Mucosa of descending colon (tissue), 3 donors: ENCODE results near the gene LRG1. TPM values are rescaled to one million over a fixed set of nuclear protein-coding genes. Genes with fewer than 3 reads are reported as not detected.
"Not testable (repeated sequence)": the region's sequence is repeated elsewhere in the genome, so short reads cannot be mapped to it uniquely, and the experiment has no call there.

Source experiments
- ATAC-seq: fragments of 200-7000 bp; cut with Tn5 transposase; one replicate; pipeline ENCODE4 v1.9.1; 2020; ENCODE audit warnings: mild to moderate bottlenecking, moderate library complexity
- DNase-seq, 3 donors: peaks; one replicate each; pipeline ENCODE4 v3.0.0-alpha.2; 2020
- H3K36me3 ChIP-seq: fragments of 200-600 bp; one replicate; pipeline ENCODE4 v1.8.0; 2021; ENCODE audit warnings: low read depth, mild to moderate bottlenecking
- H3K4me1 ChIP-seq: fragments of 200-600 bp; one replicate; pipeline ENCODE4 v1.8.0; 2021; ENCODE audit warnings: low read depth, mild to moderate bottlenecking
- H3K4me3 ChIP-seq: fragments of 200-600 bp; one replicate; pipeline ENCODE4 v1.8.0; 2021; ENCODE audit warnings: mild to moderate bottlenecking
- H3K9me3 ChIP-seq: fragments of 200-600 bp; one replicate; pipeline ENCODE4 v1.8.0; 2021; ENCODE audit warnings: mild to moderate bottlenecking
- intact Hi-C, 2 donors: fragments of 100-400 bp; cut with DNase I in 1 of 2; cut with micrococcal nuclease in 1 of 2; formaldehyde crosslinking; loops; one replicate each; pipeline versions ENCODE4 v1.11.0 to v1.11.1; 2022; cut with DNase I, micrococcal nuclease
- total RNA-seq, 3 donors: library from RNA; stranded (reverse); fragmentation: NEBNext Ultra II Directional in 2 of 3; extraction: Animal tissue kit (Norgen Biotek cat#: 25700) in 2 of 3; gene quantifications; one replicate each; pipeline versions ENCODE4 v1.2.1 to v1.2.4, GENCODE V29; 2021 to 2023
- TF ChIP-seq, protein P1 (sequence below): fragments of 200-600 bp; IDR thresholded peaks from one replicate; pipeline ENCODE4 v1.8.0; 2022; ENCODE audit warnings: antibody characterized with exemption, mild to moderate bottlenecking
- donor health status: DM: no; HTN: no; CAD: no; lungs with moderate emphysema.
- donor health status: DM: no; HTN: no; CAD: no.
- donor health status: DM: no; HTN: yes; CAD: no.

Gene LRG1
- total RNA-seq, 3 donors from 2014 or later: 7.9 to 25.0 (median 22.8) TPM

DNA sequence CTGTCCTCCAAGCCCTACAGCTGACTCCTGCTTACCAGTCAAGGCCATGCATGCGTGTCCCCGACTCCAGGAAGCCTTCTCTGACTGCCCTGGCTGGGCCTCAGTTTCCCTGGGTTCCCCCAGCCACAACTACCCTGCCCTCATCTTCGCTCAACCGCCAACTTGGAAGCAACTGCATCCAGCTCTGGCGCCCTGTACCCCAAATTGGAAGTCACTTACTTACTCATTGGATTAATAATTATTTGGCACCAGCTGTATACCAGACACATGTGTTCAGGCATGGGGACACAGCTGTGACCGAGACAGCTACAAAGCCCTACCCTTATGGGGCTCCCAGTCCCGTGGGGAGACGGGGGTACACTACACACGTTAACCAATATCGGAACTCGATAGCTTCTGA is 30.6 kb upstream of the LRG1 start:
- Histone ChIP-seq H3K9me3 (no peaks in the 10 kb centered on the region), H3K4me3 (no peak overlapping the region), H3K4me1 (no peaks in the 10 kb centered on the region), H3K36me3 (no peaks in the 10 kb centered on the region)
- no peak for DNase-seq
- no peak for ATAC-seq
- intact Hi-C loops: no loop called here
- TF ChIP-seq, protein P1, sequence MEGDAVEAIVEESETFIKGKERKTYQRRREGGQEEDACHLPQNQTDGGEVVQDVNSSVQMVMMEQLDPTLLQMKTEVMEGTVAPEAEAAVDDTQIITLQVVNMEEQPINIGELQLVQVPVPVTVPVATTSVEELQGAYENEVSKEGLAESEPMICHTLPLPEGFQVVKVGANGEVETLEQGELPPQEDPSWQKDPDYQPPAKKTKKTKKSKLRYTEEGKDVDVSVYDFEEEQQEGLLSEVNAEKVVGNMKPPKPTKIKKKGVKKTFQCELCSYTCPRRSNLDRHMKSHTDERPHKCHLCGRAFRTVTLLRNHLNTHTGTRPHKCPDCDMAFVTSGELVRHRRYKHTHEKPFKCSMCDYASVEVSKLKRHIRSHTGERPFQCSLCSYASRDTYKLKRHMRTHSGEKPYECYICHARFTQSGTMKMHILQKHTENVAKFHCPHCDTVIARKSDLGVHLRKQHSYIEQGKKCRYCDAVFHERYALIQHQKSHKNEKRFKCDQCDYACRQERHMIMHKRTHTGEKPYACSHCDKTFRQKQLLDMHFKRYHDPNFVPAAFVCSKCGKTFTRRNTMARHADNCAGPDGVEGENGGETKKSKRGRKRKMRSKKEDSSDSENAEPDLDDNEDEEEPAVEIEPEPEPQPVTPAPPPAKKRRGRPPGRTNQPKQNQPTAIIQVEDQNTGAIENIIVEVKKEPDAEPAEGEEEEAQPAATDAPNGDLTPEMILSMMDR: no peak

DNA sequence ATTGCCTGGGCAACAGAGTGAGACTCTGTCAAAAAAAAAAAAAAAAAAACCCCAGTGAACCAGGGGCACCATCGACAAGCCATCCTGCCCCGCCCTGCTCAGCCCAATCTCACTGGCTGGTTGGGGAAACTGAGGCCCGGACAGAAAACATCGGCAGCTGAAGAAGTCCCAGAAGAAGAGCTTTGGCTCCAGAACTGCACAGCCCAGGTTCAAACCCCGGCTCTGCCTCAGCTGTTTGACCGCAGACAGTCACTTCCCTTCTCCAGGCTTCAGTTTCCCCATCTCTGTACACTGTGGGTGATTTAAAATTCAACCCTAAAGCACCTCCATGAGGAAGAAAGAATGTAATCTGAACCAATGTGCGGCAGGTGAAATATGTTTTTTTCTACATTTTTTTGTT is 29.1 kb upstream of the LRG1 start:
- intact Hi-C loops: loop anchor here in 1 of 2 donors (5.0 kb wide), 1 partner anchor 68 kb away; the partner anchor contains the start of gene TNFAIP8L1
- no peak for ATAC-seq
- H3K9me3 ChIP-seq: no peaks in the 10 kb centered on the region
- TF ChIP-seq, protein P1: no peak
- no peak for DNase-seq
- H3K4me1 ChIP-seq: no peaks in the 10 kb centered on the region
- no peak overlapping the region for H3K4me3 ChIP-seq
- H3K36me3 ChIP-seq: no peaks in the 10 kb centered on the region

DNA sequence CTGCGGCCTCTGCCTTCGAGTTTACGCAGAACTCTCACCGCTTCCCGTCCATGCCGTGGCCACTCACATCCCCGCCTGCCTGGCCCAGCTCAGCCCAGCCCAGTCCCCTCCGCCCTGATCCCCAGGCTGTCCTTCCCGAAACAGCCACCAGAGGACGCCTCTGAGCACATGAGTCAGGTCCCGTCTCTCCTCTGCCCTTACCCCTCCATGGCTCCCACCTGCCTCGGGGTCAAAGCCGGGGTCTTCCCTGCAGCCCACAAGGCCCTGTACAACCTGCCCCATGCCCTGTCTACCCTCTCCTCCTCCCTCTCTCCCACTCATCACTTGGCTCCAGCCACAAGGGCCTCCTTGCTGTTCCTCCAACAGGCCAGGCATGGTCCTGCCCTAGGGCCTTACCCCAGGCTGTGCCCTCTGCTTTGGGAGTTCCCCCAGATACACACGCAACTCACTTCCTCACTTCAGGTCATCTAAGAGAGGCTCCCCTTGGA is 27.8 kb upstream of the LRG1 start:
- Histone ChIP-seq H3K4me1 (no peaks in the 10 kb centered on the region), H3K4me3 (no peak overlapping the region), H3K36me3 (no peaks in the 10 kb centered on the region), H3K9me3 (no peaks in the 10 kb centered on the region)
- DNase-seq: peak; percentile 70 to 81 (median 76)
- intact Hi-C loops: loop anchor here in 1 of 2 donors (5.0 kb wide), 1 partner anchor 70 kb away; the partner anchor contains the start of gene TNFAIP8L1
- TF ChIP-seq, protein P1: peak; percentile 55
- ATAC-seq: peak; percentile 85

DNA sequence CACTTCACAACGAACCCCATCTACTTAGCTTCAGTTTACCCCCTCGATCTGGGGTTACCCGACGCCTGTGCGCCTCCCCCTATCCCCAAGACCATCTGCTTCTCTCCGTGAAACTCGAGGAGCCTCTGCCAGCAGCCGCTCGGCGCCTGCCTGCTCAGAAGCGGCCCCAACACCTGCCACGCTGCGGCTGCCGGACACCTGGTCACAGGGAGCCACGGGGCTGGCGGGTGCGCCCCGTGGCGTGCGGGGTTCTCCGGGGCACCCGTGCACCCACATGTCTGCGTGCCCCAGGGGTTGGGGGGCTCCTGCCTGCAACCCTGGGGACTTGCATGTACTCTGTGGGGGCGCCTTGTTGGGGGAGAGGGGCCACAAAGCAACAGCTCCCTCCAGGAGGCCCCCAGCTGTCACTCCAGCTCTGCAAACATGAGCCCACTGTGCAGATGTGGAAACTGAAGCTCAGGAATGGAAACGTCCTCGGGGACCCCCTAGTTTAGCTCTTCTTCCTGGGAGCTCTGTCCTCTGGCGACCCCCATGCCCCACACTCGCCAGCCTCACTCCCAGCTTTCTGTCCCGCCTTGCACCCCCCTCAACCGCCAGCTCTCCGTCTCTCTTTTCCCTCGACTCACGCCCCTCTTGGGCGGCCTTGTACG is 26.7 kb upstream of the LRG1 start:
- no peaks in the 10 kb centered on the region for H3K36me3 ChIP-seq
- H3K4me1 ChIP-seq: no peaks in the 10 kb centered on the region
- no peaks in the 10 kb centered on the region for H3K9me3 ChIP-seq
- TF ChIP-seq, protein P1: no peak
- DNase-seq: no peak
- intact Hi-C loops: loop anchor here in 1 of 2 donors (5.0 kb wide), 1 partner anchor 71 kb away; the partner anchor contains the start of gene TNFAIP8L1
- H3K4me3 ChIP-seq: no peak overlapping the region
- no peak for ATAC-seq

DNA sequence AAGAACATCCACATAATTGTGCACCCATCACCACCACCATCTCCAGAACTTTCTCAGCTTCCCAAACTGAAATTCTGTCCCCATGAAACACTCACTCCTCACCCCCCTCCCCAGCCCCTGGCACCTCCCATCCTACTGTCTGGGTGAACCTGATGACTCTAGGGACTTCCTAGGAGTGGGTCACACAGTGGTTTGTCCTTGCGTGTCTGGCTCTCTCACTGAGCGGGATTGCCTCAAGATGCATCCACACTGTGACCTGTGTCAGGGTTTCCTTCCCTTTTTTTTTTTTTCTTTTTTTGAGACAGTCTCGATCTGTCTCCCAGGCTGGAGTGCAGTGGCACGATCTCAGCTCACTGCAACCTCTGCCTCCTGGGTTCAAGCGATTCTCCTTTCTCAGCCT is 23.7 kb upstream of the LRG1 start:
- ATAC-seq: peak; percentile 56
- H3K36me3 ChIP-seq, H3K4me3 ChIP-seq, DNase-seq, H3K9me3 ChIP-seq, intact Hi-C loops, H3K4me1 ChIP-seq: not testable (repeated sequence)

DNA sequence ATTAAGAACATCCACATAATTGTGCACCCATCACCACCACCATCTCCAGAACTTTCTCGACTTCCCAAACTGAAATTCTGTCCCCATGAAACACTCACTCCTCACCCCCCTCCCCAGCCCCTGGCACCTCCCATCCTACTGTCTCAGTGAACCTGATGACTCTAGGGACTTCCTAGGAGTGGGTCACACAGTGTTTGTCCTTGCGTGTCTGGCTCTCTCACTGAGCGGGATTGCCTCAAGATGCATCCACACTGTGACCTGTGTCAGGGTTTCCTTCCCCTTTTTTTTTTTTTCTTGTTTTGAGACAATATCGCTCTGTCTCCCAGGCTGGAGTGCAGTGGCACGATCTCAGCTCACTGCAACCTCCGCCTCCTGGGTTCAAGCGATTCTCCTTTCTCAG is 22.2 kb upstream of the LRG1 start:
- intact Hi-C loops: not testable (repeated sequence)

More for the DNA sequence above, 22.2 kb upstream of the LRG1 start:
- not testable (repeated sequence) for H3K9me3 ChIP-seq, H3K4me3 ChIP-seq, H3K36me3 ChIP-seq, DNase-seq, H3K4me1 ChIP-seq
- ATAC-seq: peak; percentile 49
